Stimulated activated CD4-positive, alpha-beta T cell treated with anti-CD3 and anti-CD28 coated beads, Interleukin-1b, Interleukin-23, amount 100 ng/mL, for 24 hours (primary cell): ENCODE measurements around the gene TBC1D22A.

Source experiments
- DNase-seq, 4 experiments: peaks; one replicate each; pipeline ENCODE4 v3.0.0-alpha.2; 2020; ENCODE audit warnings: low read depth in 4 of 4, low spot score in 1 of 4

The TBC1D22A gene

DNA sequence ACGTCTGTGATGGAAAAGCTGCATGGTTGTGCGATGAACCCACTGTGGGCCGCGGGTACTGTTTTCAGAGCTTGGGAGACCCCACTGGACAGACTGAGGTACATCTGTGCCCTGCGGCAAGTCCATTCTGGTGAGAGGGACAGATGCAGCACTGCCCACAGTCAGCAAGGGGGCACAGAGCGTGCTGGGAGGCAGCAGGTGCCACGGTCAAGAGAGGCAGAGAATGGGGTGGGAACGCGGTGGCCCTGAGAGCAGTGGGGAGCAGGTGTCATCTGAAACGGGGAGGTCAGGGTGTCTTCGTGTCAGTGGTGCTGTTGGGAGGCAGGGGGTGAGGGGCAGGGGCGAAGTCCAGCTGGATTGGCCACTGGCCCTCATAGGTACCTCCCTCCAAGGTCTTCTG lies 32.0 kb downstream of the TBC1D22A start:
- no peak for DNase-seq

- no peak for DNase-seq
Observed at GRCh38 chr22:46795140-46795539, 32.7 kb downstream of the TBC1D22A start.

DNA sequence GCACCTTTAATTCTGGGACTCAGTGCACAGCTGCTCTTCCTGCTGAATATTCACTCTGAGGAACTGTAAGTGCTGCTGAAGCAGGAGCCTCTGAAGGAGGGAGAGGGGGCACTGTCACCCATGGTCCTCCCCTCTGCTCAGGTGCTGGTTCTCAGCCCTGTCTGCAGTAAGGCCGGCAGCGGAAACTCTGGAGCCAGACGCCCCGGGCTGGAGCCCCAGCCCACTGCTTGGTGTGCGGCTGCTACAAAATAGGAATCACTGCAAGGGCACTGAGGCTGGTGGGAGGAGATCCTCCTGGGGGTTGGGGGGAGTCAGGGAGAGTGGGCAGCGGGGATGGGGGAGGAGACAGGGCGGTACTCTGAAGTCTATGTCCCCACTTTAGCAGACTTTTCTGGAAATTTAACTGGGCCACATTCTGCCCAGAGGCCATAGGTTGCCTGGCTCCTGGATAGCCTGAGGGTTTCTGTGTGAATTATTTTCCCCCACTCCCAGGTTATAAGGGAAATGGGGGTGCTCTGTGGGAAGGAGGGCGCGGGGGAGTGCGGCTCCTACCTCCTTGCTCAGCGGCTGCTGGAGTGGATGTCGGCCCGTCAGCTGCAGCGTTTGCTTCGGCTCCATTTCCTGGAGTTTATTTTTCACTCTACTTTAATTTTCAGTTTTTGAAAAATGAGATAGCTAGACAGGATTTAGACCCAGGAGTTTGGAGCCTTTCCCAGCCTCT lies 33.6 kb downstream of the TBC1D22A start:
- DNase-seq, result no peak

- DNase-seq, result no peak
Observed at GRCh38 chr22:46796566-46797195, 34.2 kb downstream of the TBC1D22A start.

GRCh38 chr22:46797355-46797754 lies 34.9 kb downstream of the TBC1D22A start:
- no peak for DNase-seq

GRCh38 chr22:46798041-46798365 lies 35.6 kb downstream of the TBC1D22A start:
- no peak for DNase-seq

DNA sequence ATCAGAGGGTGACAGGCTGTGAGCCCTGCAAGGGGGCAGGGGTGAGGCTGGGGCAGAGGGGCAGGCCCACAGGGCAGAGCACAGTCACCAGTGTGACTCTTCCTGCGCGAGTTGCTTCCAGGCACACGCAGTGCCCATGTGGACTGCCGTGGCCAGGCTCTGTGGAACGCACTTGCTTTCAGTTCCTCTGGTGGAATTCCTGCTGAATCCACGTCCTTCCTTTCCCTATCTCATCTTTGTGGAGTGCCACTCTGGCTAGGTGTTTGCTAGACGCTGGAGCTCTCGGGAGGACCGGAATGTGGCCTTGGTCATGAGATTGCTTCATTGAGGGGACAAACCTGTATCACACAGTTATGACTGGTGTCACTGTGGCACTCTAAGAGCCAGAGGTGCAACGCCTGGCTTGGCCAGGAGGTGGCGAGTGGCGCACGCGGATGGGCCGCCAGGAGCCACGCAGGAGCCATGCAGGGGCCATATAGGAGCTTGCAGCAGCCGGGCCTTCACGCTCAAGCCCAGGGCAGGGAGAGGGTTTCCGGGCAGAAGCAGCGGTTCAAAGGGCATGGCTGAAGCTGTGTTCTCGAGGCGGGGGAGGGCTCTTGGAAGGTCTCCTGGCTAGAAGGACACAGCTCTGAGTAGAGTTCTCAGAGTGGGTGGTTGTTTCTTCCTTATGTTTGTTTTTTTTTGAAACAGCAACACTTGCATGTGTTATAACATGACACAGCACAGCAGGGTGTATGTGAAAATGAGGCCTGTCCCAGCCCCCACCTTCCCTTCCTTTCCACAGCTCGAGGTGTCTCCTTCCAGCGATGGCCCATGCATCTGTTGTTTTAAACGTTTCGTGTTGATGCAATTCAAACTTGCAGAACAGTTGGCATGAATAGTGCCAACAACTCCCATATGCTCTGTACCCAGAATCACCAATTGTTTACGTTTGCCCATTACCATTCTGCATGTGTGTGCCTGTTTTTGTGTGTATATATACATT lies 36.2 kb downstream of the TBC1D22A start:
- peak; percentile 47 to 68 (median 58) for DNase-seq

- DNase-seq, result no peak
Observed at GRCh38 chr22:46799626-46800025, 37.2 kb downstream of the TBC1D22A start.

- no peak for DNase-seq
Observed at GRCh38 chr22:46800102-46800857, 37.8 kb downstream of the TBC1D22A start.

DNA sequence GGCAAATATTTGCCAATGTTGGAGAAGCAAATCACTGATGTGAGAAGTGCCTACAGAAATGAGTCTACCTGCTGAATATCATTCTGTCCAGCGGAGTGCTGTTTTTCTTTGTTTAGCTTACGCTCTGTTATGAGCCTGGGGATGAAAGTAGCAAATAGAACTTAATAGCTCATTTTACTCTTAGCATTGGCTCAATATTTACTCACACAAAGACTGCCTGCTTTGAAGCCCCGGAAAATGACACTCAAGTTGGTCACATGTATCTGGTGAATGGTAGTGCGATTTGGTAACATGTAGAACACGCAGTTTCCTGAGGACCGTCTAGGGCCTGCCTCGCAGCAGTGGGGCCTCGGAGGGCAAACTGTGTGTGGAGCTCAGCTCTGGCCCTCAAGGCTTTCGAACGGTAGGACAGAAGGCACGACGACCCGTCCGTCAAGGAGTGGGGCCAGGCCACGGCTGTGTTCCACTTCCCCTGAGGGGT lies 38.9 kb downstream of the TBC1D22A start:
- no peak for DNase-seq

- DNase-seq, result no peak
Observed at GRCh38 chr22:46801826-46802607, 39.6 kb downstream of the TBC1D22A start.

- no peak for DNase-seq
Observed at GRCh38 chr22:46802608-46803027, 40.2 kb downstream of the TBC1D22A start.

DNA sequence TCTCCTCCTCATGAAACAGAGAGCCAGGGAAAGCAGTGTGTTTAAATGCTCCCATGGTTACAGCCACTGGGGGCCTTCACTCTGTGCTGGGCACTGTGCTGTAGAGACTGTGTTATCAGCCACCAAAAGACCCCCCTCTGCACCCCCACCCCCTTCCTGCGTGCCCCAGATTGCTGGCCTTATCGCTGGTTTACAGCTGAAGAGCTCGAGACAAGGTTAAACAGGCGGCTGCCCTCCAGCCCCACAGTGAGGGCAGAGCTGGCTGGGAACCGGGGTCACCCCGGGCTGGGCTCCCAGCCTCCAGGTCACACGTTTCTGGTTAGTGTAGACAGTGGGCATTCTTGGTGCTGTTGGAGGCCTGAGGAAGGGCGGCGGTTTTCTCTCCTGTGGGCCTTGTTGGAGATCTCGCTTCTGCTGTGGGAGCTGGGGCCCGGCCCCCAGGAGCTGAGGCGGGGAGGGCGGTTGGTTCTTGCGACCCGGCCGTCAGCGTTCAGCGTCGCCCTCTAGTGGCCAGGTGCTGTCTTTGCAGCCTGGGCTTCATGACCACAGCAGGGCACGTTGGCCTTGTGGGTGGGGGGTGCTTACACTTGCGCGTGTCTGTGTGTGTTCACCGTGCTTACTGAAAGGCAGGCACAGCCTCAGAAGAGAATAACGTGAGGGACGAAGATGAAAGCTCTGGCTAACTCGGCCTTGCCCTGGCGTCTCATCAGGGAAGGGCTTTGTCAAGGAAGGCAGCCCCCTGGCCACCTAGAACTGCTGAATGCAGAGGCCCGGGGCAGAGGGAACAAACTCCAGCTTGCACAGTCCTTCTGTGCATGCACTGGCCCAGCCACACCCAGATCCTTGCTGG lies 40.8 kb downstream of the TBC1D22A start:
- peak; percentile 40 to 51 (median 46) for DNase-seq

DNA sequence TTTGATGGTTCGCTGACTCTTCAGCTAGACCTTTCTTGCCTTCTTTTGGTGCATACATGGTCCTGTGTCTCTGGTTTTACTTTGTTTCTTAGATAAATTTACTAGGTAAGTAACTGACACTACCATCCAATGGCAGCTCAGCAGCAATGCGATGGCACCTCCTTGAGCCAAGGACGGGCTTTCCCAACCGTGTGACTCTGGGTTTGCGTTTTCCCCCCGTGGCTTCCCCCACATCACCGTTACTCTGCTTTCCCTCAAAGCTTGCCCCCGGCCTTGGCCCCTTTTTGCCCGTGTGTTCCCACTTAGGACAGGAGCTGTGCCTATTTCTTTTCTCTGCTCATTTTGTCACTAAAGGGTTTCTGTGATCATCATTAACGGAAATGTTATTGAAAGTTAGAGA lies 41.5 kb downstream of the TBC1D22A start:
- no peak for DNase-seq

- DNase-seq, result no peak
Observed at GRCh38 chr22:46806794-46807193, 44.3 kb downstream of the TBC1D22A start.

DNA sequence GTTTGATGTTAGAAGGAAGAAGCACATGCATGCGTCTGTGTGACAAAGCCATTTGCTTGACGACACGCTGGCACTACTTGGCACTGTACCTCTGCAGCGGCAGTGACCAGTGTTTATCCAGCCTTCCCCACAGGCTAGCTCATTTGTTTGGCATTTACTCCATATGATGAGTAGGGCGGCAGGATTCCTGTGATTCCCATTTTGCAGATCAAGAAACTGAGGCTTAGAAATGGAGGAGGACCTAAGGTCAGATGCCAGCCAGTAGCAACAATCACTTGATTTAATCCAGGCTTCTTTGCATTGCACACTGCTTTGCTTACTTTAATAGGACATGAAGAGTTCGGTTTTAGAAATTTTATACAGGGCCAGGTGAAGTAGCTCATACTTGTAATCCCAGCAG lies 45.0 kb downstream of the TBC1D22A start:
- DNase-seq, result no peak

DNA sequence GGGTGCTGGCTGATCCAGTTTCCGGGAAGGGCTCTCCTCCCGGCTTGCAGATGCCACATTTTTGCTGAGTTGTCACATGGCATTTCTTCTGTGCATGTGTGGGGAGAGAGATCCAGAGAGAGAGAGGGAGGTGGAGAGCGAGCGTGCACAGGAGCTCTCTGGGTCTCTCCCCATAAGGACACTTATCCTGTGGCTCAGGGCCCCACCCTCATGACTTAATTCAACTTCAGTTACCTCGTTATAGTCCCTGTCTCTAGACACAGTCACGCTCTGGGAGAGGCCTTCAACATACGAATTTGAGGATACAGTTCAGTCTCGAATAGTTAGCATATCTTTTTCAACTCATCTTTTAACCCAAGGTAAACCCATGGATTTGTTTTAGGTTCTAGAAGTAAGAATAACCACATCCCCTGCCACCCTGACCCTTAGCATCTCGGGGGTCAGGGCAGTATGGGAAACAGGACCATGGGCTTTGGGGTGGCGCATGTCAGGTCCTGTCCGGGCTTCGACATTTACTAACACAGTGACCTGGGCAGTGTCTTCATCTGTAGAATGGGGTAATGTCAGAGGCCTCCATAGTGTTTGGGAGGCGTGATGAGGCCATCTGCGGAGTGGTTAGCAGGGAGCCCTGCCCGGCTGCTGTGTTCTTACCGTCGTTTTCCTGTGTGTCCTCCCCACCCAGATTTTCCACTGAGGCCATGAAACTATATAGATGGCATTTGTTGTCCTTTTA lies 46.9 kb downstream of the TBC1D22A start:
- DNase-seq, result no peak
